HG02870 (cell line): Measurements from ENCODE around the gene CEP170B.
"Not testable (repeated sequence)": the region's sequence is repeated elsewhere in the genome, so short reads cannot be mapped to it uniquely, and the experiment has no call there.

Source experiments
- ATAC-seq: cut with Tn5 transposase; IDR thresholded peaks from one replicate; pipeline ENCODE4 v1.9.1; 2021; ENCODE audit warnings: mild to moderate bottlenecking, moderate library complexity; ENCODE audit not compliant: unreplicated experiment

CEP170B gene

DNA sequence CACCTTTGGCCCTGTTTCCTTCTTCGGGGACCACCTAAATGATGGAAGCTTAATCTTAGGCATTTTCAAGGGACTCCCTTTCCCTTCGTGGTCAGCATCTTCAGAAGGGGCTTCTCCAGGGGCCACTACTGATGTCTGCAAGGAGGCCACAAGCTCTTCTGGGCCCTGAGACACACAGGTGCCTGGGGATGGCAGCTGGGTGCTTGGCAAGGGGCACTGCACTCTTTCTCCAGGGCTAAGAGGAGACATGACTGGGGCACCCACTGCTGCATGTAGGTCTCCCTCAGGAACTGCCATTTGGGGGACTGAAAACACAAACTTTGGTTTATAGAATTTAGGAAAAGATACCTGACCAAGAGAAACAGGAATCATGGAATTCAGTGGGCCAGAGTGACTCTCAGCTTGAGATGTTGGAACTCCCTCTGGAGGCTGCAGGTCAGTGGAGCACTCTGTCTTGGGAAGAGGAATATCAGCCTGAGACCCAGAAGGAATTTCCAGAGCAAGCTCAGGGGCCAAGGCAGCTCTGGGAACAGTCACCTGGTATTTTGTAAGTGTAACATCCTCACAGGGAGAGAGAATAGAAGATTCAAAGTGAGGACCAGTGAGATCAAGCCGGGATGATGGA lies 75.6 kb downstream of the CEP170B start:
- no peak for ATAC-seq

DNA sequence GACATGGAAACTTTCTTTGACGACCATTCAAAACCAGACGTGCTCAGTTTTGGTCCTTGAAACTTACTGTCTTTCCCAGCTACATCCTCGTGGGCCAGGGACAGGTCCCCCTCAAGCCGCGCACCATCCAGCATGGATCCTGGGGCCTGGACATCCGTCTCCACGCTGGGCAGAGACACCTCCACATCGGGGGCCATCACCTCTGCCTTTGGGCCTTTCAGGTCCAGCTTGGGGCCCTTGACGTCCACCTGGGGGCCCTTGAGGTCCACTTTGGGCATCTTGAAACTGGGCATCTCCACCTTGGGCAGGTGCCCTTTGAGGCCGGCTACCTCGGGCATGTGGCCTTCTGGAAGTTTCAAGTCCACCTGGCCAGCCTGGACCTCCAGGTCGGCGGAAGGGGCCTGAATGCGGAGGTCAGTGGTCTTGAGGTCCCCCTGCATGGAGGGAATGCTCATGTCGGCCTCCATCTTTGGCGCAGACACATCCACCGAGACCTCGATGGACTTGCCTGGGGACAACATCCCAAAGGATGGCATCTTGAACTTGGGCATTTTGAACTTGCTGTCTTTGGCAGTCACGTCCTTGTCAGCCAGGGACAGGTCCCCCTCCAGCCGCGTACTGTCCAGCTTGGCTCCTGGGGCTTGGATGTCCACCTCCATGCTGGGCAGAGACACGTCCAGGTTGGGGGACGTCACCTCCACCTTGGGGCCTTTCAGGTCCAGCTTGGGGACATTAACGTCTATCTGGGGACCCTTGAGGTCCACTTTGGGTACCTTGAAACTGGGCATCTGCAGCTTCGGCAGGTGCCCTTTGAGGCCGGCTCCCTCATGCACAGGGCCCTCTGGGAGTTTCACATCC lies 76.7 kb downstream of the CEP170B start:
- no peak for ATAC-seq

DNA sequence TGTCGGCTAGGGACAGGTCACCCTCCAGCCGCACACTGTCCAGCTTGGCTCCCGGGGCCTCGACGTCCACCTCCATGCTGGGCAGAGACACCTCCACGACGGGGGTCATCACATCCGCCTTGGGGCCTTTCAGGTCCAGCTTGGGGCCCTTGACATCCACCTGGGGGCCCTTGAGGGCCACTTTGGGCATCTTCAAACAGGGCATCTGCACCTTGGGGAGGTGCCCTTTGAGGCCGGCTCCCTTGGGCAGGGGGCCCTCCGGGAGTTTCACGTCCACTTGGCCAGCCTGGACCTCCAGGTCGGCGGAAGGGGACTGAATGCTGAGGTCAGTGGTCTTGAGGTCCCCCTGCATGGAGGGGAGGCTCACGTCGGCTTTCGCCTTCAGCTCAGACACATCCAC lies 77.5 kb downstream of the CEP170B start:
- ATAC-seq = no peak

DNA sequence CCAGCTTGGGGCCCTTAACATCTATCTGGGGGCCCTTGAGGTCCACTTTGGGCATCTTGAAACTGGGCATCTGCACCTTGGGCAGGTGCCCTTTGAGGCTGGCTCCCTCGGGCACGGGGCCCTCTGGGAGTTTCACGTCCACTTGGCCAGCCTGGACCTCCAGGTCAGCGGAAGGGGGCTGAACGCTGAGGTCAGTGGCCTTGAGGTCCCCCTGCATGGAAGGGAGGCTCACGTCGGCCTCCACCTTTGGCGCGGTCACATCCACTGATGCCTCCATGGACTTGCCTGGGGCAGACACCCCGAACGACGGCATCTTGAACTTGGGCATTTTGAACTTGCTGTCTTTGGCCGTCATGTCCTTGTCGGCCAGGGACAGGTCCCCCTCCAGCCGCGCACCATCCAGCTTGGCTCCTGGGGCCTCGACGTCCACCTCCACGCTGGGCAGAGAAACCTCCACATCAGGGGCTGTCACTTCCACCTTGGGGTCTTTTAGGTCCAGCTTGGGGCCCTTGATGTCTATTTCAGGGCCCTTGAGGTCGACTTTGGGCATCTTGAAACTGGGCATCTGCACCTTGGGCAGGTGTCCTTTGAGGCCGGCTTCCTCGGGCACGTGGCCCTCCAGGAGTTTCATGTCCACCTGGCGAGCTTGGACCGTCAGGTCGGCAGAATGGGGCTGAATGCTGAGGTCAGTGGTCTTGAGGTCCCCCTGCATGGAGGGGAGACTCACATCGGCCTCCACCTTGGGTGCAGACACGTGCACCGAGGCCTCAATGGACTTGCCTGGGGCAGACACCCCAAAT lies 78.3 kb downstream of the CEP170B start:
- not testable (repeated sequence) for ATAC-seq

DNA sequence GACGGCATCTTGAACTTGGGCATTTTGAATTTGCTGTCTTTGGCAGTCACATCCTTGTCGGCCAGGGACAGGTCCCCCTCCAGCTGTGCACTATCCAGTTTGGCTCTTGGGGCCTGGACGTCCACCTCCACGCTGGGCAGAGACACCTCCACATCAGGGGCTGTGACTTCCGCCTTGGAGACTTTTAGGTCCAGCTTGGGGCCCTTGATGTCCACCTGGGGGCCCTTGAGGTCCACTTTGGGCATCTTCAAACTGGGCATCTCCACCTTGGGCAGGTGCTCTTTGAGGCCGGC lies 78.9 kb downstream of the CEP170B start:
- ATAC-seq = not testable (repeated sequence)

DNA sequence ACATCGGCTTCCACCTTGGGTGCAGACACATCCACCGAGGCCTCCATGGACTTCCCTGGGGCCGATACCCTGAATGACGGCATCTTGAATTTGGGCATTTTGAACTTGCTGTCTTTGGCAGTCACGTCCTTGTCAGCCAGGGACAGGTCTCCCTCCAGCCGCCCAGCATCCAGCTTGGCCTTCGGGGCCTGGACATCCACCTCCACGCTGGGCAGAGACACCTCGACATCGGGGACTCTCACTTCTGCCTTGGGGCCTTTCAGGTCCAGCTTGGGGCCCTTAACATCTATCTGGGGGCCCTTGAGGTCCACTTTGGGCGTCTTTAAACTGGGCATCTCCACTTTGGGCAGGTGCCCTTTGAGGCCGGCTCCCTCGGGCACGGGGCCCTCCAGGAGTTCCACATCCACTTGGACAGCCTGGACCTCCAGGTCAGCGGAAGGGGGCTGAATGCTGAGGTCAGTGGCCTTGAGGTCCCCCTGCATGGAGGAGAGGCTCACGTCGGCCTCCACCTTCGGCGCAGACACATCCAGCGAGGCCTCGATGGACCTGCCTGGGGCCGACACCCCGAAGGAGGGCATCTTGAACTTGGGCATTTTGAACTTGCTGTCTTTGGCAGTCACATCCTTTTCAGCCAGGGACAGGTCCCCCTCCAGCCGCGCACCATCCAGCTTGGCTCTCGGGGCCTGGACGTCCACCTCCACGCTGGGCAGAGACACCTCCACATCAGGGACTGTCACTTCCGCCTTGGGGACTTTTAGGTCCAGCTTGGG lies 79.6 kb downstream of the CEP170B start:
- ATAC-seq = not testable (repeated sequence)

DNA sequence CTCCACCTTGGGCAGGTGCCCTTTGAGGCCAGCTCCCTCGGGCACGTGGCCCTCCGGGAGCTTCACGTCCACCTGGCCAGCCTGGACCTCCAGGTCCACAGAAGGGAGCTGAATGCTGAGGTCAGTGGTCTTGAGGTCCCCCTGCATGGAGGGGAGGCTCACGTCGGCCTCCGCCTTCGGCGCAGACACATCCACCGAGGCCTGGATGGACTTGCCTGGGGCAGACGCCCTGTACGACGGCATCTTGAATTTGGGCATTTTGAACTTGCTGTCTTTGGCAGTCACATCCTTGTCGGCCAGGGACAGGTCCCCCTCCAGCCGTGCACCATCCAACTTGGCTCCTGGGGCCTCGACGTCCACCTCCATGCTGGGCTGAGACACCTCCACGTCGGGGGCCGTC lies 80.2 kb downstream of the CEP170B start:
- not testable (repeated sequence) for ATAC-seq
